ENCODE results near the gene KDSR.

DNA sequence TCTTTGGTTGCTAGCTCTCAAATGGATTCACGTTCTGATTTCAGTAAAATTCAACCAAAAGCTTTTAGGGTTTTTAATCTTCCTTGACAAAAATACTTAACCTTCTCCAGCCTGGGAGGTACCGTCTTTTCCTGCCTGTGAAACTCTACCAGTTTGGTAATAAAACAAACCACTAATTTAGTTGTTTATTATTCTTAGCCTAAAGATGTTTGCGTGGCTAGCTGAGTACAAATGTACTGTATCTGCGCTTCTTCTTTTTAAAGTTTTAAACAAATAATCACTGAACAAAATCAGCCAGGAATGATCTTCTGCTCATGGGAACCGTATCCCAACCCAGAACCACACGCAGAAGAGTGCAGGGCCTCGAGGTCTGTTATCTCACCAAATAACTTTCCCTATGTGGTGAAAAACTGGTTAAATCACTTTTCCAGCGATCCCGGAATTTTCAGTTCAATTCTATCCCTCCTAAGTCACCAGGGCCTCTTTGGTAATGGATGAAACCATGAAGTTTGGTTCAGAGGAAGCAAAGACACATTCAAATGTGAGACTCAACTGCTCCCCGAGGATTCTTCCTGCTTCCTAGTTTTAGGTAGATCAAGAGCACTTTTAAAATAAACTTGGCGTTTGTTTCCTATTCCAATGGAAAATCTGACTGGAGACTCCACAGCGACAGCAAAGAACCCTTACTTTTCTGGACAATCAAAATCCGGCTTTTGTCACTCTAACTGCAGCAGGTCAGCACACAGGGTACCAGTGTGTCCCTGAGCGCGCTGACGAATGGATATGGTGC lies 83.5 kb downstream of the KDSR start:
- TF ChIP-seq POLR2AphosphoS5 (IDR thresholded peaks at IDR 0.05), result no peak
- TF ChIP-seq, protein P1, sequence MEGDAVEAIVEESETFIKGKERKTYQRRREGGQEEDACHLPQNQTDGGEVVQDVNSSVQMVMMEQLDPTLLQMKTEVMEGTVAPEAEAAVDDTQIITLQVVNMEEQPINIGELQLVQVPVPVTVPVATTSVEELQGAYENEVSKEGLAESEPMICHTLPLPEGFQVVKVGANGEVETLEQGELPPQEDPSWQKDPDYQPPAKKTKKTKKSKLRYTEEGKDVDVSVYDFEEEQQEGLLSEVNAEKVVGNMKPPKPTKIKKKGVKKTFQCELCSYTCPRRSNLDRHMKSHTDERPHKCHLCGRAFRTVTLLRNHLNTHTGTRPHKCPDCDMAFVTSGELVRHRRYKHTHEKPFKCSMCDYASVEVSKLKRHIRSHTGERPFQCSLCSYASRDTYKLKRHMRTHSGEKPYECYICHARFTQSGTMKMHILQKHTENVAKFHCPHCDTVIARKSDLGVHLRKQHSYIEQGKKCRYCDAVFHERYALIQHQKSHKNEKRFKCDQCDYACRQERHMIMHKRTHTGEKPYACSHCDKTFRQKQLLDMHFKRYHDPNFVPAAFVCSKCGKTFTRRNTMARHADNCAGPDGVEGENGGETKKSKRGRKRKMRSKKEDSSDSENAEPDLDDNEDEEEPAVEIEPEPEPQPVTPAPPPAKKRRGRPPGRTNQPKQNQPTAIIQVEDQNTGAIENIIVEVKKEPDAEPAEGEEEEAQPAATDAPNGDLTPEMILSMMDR (IDR thresholded peaks at IDR 0.05), result no peak
- no peak for TF ChIP-seq POLR2A (IDR thresholded peaks at IDR 0.05)
- TF ChIP-seq EP300 (IDR thresholded peaks at IDR 0.05; ENCODE audit: low read depth), result no peak
